Chondrocyte (in vitro differentiated cells): ENCODE results near the gene FRMD1. TPM values are rescaled to one million over a fixed set of nuclear protein-coding genes. Genes with fewer than 3 reads are reported as not detected.

Source experiments
- DNase-seq: peaks from one replicate; pipeline ENCODE4 v3.0.0; 2021; ENCODE audit warnings: mixed read lengths, low spot score
- H3K27ac Mint-ChIP-seq: one replicate; pipeline ENCODE4 v1.8.0; 2021; ENCODE audit warnings: mild to moderate bottlenecking, moderate library complexity, mixed read lengths; ENCODE audit not compliant: unreplicated experiment
- H3K27me3 Mint-ChIP-seq: 2 replicates; pipeline ENCODE4 v1.8.0; 2021; ENCODE audit warnings: low read depth, mixed read lengths
- H3K36me3 Mint-ChIP-seq: 2 replicates; pipeline ENCODE4 v1.8.0; 2021; ENCODE audit warnings: low read depth, mixed read lengths
- H3K4me1 Mint-ChIP-seq: 2 replicates; pipeline ENCODE4 v1.8.0; 2021; ENCODE audit warnings: low read depth, mild to moderate bottlenecking, mixed read lengths
- H3K4me3 Mint-ChIP-seq: one replicate; pipeline ENCODE4 v1.8.0; 2021; ENCODE audit warnings: mild to moderate bottlenecking, moderate library complexity, mixed read lengths; ENCODE audit not compliant: unreplicated experiment
- H3K9me3 Mint-ChIP-seq: 2 replicates; pipeline ENCODE4 v1.8.0; 2021; ENCODE audit warnings: low read depth, mixed read lengths
- total RNA-seq: library from RNA; stranded (reverse); gene quantifications from 3 replicates; pipeline ENCODE4 v1.2.1, GENCODE V29; 2021
- TF ChIP-seq, protein P1 (sequence below): fragments of 200-600 bp; sonication (generic); IDR thresholded peaks from 2 replicates; pipeline ENCODE4 v1.5.0; 2021; ENCODE audit warnings: antibody characterized with exemption, mild to moderate bottlenecking, moderate library complexity

The FRMD1 gene
- total RNA-seq, 1 donor from 2014 or later = 0.20 TPM

DNA sequence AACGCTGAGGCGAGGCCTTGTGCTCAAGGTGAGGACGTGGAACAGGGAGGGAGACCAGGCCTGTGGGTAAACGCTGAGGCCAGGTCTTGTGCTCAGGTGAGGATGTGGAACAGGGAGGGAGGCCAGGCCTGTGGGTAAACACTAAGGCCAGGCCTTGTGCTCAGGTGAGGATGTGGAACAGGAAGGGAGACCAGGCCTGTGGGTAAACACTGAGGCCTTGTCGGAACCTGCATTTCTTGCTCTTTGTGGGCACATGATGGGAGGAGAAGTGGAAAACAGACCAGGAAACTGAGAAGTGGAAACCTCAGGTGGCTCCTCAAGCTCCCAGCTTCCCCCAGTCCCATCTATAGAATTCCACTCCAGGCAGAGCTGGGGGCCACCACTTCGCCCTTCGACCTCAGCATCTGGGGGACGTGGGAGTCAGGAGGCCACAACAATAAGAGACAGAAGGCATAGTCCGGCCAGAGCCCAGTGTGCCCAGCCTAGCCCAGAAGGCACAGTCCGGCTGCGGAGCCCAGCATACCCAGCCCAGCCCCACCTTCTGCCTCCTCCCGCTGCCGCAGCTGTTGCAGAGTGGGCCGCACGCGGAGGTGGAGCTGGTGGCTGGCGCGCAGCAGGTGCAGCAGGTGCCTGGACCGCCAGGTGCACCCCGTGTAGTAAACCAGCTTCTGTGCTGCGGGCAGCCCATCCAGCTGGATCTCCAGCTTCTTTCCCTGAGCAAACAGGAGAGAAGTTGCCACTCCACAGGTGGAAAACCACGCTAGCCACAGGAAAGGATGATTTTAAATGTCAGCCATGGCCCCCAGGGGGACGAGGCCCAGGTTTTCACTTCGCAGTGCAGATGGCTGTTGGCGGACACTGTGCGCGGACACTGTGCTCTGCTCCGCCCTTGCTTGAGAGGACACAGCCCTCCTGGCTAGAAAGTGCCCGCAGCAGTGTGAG, 17.5 kb downstream of the FRMD1 start:
- Mint-ChIP-seq H3K27ac (no peak overlapping the region), H3K4me1 (peaks cover 7% of the 10 kb centered on the region), H3K4me3 (no peak overlapping the region), H3K9me3 (no peaks in the 10 kb centered on the region), H3K36me3 (no peaks in the 10 kb centered on the region), H3K27me3 (no peaks in the 10 kb centered on the region)
- TF ChIP-seq, protein P1, sequence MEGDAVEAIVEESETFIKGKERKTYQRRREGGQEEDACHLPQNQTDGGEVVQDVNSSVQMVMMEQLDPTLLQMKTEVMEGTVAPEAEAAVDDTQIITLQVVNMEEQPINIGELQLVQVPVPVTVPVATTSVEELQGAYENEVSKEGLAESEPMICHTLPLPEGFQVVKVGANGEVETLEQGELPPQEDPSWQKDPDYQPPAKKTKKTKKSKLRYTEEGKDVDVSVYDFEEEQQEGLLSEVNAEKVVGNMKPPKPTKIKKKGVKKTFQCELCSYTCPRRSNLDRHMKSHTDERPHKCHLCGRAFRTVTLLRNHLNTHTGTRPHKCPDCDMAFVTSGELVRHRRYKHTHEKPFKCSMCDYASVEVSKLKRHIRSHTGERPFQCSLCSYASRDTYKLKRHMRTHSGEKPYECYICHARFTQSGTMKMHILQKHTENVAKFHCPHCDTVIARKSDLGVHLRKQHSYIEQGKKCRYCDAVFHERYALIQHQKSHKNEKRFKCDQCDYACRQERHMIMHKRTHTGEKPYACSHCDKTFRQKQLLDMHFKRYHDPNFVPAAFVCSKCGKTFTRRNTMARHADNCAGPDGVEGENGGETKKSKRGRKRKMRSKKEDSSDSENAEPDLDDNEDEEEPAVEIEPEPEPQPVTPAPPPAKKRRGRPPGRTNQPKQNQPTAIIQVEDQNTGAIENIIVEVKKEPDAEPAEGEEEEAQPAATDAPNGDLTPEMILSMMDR = no peak
- DNase-seq = no peak

DNA sequence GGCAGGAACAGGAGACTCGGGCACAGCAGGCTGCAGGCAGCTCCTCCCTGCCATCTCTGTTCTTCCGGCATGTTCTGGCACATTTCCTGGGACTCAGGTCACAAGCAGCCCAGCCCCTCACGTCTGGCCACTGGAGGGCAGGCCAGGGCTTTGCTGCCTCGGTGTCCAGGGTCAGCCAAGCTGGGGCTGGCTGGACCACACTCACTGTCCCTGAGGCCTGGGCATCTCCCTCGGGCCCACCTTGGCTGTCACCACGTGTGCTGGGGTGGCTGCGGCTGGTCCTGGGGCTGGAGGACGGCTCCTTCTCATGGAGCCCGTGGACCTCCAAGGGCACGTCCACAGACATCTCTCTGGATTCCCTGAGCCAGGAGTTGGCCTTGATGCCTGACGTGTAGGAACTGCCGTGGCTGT, 18.5 kb downstream of the FRMD1 start:
- Mint-ChIP-seq H3K9me3 (no peaks in the 10 kb centered on the region), H3K4me3 (no peak overlapping the region), H3K27me3 (peaks cover 2% of the 10 kb centered on the region), H3K4me1 (peaks cover 7% of the 10 kb centered on the region), H3K36me3 (no peaks in the 10 kb centered on the region), H3K27ac (no peak overlapping the region)
- no peak for DNase-seq
- TF ChIP-seq, protein P1 = peak; percentile 88

DNA sequence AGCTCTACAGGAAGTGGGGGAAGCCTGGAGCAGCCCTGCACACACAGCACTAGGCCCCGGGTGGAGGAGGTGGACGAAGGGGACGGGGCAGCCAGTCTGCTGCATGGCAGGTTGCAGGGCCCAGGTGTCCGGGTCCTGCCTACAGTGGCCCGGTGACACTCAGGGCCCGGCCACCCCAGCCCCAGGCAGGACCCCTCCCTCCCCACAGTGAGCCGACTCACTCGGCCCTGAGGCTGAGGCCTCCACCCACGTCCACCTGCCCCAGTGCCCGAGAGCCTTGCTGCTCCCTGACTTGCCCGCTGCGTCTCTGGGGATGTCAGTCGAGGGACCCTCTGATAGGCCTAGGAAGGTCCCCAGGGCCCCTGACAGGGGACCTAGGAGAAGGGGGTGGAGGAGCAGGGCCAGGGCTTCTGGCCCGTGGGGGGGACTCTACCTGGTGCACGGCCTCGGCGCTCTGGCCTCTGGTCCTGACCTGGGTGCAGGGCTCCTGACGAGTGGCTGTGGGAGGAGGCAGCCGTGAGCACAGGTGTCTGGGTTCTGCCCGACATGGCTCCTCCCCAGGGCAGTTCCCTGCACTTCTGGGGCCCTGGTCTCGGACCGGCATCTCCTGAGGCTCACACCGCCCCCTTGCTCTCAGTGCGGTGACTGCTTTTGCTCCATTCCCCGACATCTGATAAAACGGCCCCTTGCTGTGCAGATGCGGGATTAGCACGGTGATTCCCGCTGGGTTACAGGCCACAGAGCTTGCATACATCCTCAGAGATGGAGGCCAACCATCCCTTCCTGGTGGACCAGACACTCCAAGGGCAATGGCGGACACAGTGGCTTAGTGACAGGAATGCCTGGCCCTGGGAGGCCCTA, 20.1 kb downstream of the FRMD1 start:
- no peak overlapping the region for H3K27ac Mint-ChIP-seq
- H3K4me3 Mint-ChIP-seq = no peak overlapping the region
- peaks cover 11% of the 10 kb centered on the region for H3K4me1 Mint-ChIP-seq
- H3K9me3 Mint-ChIP-seq = no peaks in the 10 kb centered on the region
- H3K36me3 Mint-ChIP-seq = no peaks in the 10 kb centered on the region
- TF ChIP-seq, protein P1 = no peak
- H3K27me3 Mint-ChIP-seq = peaks cover 2% of the 10 kb centered on the region
- DNase-seq = no peak

DNA sequence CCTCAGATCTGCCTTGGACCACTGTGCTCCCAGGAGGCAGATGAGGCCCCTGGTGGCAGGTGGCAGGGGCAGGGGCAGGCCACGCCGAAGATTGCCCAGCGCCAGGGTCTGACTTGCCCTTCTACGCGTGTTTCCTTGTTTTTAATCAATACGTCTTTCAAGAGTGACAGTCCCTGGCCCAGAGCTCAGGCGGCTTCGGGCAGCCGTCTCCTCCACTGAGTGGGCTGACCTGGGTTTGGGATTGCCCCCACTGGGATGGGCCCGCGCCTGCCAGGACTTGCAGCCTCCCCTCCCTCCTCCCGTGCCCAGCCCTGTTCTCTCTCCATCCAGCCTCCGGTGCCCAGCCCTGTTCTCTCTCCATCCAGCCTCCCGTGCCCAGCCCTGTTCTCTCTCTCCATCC, 21.2 kb downstream of the FRMD1 start:
- peaks cover 11% of the 10 kb centered on the region for H3K4me1 Mint-ChIP-seq
- no peak overlapping the region for H3K27ac Mint-ChIP-seq
- no peaks in the 10 kb centered on the region for H3K36me3 Mint-ChIP-seq
- no peak for DNase-seq
- peaks cover 4% of the 10 kb centered on the region for H3K27me3 Mint-ChIP-seq
- no peak overlapping the region for H3K4me3 Mint-ChIP-seq
- no peaks in the 10 kb centered on the region for H3K9me3 Mint-ChIP-seq
- TF ChIP-seq, protein P1 = no peak

DNA sequence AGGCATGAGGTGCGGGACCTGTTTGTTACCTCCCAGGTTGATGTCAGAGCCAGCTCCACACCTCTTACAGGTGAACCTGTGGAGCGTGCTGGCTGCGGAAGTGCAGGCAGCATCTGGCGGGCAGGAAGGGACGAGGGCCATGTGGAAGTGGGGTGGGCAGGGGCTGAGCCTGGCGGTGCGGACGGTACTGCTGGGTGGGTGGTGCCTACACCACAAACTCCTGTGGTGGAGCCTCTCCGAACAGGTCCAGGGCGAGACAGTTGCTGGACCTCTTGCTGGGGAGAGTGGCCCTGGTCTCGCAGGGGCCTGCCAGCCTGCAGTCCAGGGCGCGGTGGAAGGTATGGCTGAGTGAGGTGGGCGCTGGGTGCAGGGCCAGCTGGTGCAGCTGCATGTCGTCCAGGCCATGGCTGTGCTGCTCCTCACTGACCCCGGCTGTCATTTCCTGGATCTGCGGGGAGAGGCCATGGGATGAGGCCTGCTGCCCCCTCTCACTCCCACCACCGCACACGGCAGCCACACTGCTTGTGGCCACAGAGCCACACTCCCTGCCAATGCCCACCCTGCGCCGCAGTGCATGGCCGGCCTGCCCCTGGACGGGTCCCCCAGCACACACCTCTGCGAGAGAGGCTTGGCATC, 22.0 kb downstream of the FRMD1 start:
- peaks cover 4% of the 10 kb centered on the region for H3K27me3 Mint-ChIP-seq
- H3K4me1 Mint-ChIP-seq = peaks cover 11% of the 10 kb centered on the region
- no peak overlapping the region for H3K4me3 Mint-ChIP-seq
- H3K27ac Mint-ChIP-seq = no peak overlapping the region
- no peak for DNase-seq
- TF ChIP-seq, protein P1 = no peak
- no peaks in the 10 kb centered on the region for H3K36me3 Mint-ChIP-seq
- no peaks in the 10 kb centered on the region for H3K9me3 Mint-ChIP-seq
